ENCODE data around the gene ADH4. TPM values are rescaled to one million over a fixed set of nuclear protein-coding genes. Genes with fewer than 3 reads are reported as not detected.

The ADH4 gene
- total RNA-seq, 1 experiment from 2014 or later = 0.11 TPM

- DNase-seq (ENCODE audit: low spot score) (no peak), ATAC-seq (no peak)
- H3K36me3 Mint-ChIP-seq = peaks cover 8% of the 10 kb centered on the region
- ChIA-PET POLR2A (no interaction called here), CTCF (interaction anchor here (0.6 to 1.0 kb wide), 2 partner anchors 35 to 91 kb away, joined by 3 to 5 read pairs; no protein-coding TSS in a partner anchor)
- H3K4me3 Mint-ChIP-seq = peak overlapping the region; percentile 55
- TF ChIP-seq E2F1 (CRISPR knock-in tag; IDR thresholded peaks at IDR 0.05) (no peak), MYBL2 (CRISPR knock-in tag; IDR thresholded peaks at IDR 0.05) (no peak), ZNF423 (CRISPR knock-in tag; IDR thresholded peaks at IDR 0.05) (no peak), NR2C2 (CRISPR knock-in tag; IDR thresholded peaks at IDR 0.05) (no peak), SOX15 (CRISPR knock-in tag; IDR thresholded peaks at IDR 0.05) (no peak), SMAD4 (CRISPR knock-in tag; IDR thresholded peaks at IDR 0.05) (no peak), ZNF232 (CRISPR knock-in tag; IDR thresholded peaks at IDR 0.05) (no peak), FOXP1 (CRISPR knock-in tag; IDR thresholded peaks at IDR 0.05; ENCODE audit: borderline replicate concordance) (no peak), PRDM15 (CRISPR knock-in tag; IDR thresholded peaks at IDR 0.05) (no peak)
- 0 out of 2 replicates have a peak, but pooled peaks cover 5% of the 10 kb centered on the region for H3K9me3 Mint-ChIP-seq
- no peak overlapping the region for H3K27ac Mint-ChIP-seq
- H3K27me3 Mint-ChIP-seq (ENCODE audit: low read depth) = no peaks in the 10 kb centered on the region
- peaks cover 41% of the 10 kb centered on the region for H3K4me1 Mint-ChIP-seq
Measured at GRCh38 chr4:99090481-99091215, 53.4 kb downstream of the ADH4 start.

GRCh38 chr4:99088481-99089365 is 55.4 kb downstream of the ADH4 start, which contains the start of gene ADH5:
ADH5 (minus strand) TSS chr4:99088788; CDS start chr4:99088700, 88 bp downstream.
- DNase-seq (ENCODE audit: low spot score) (peak; percentile 77), ATAC-seq (peak; percentile 87)
- ChIA-PET POLR2A (interaction anchor here (0.6 to 1.5 kb wide), 5 partner anchors 93 to 828 kb away, joined by 3 to 11 read pairs (median 6); partner anchors contain the start of genes EIF4E, METAP1 and RAP1GDS1), CTCF (interaction anchor here (1.0 to 1.3 kb wide), 4 partner anchors 93 to 374 kb away, joined by 3 to 6 read pairs (median 4); partner anchors contain the start of gene METAP1)
- Mint-ChIP-seq H3K27me3 (ENCODE audit: low read depth) (no peaks in the 10 kb centered on the region), H3K36me3 (peaks cover 27% of the 10 kb centered on the region), H3K4me3 (peak within 1 kb of the TSS; percentile 92), H3K9me3 (0 out of 2 replicates have a peak, but pooled peaks cover 5% of the 10 kb centered on the region), H3K27ac (peak within 1 kb of the TSS; percentile 99), H3K4me1 (peaks cover 45% of the 10 kb centered on the region)
- TF ChIP-seq USF1 (CRISPR knock-in tag; IDR thresholded peaks at IDR 0.05) (no peak), ZBTB21 (CRISPR knock-in tag; IDR thresholded peaks at IDR 0.05; ENCODE audit: borderline replicate concordance) (peak; percentile 16; the same call in 1 of the 2 replicates), ATF1 (CRISPR knock-in tag; IDR thresholded peaks at IDR 0.05) (peak; percentile 59; the same call in 1 of the 2 replicates), PREB (CRISPR knock-in tag; IDR thresholded peaks at IDR 0.05; ENCODE audit: borderline replicate concordance) (no peak), RORB (CRISPR knock-in tag; IDR thresholded peaks at IDR 0.05) (no peak), HMGXB4 (CRISPR knock-in tag; IDR thresholded peaks at IDR 0.05) (peak; percentile 78), GABPB1 (CRISPR knock-in tag; IDR thresholded peaks at IDR 0.05) (peak; percentile 45; the same call in 1 of the 2 replicates), ERG (CRISPR knock-in tag; IDR thresholded peaks at IDR 0.05) (no peak), ZNF232 (CRISPR knock-in tag; IDR thresholded peaks at IDR 0.05) (peak; percentile 81; the same call in 1 of the 2 replicates), HMGA2 (CRISPR knock-in tag; IDR thresholded peaks at IDR 0.05) (no peak), STAT6 (CRISPR knock-in tag; conservative IDR thresholded peaks at IDR 0.05; ENCODE audit: low read depth) (no peak)
